GOT3 (cell line): Measurements from ENCODE around the gene MAP1LC3B2.
"Not testable (repeated sequence)": the region's sequence is repeated elsewhere in the genome, so short reads cannot be mapped to it uniquely, and the experiment has no call there.

Experiments
- DNase-seq: peaks from one replicate; lab custom pipeline; 2025; ENCODE audit warnings: mixed read lengths; lab: John Stamatoyannopoulos, UW

MAP1LC3B2 gene

DNA sequence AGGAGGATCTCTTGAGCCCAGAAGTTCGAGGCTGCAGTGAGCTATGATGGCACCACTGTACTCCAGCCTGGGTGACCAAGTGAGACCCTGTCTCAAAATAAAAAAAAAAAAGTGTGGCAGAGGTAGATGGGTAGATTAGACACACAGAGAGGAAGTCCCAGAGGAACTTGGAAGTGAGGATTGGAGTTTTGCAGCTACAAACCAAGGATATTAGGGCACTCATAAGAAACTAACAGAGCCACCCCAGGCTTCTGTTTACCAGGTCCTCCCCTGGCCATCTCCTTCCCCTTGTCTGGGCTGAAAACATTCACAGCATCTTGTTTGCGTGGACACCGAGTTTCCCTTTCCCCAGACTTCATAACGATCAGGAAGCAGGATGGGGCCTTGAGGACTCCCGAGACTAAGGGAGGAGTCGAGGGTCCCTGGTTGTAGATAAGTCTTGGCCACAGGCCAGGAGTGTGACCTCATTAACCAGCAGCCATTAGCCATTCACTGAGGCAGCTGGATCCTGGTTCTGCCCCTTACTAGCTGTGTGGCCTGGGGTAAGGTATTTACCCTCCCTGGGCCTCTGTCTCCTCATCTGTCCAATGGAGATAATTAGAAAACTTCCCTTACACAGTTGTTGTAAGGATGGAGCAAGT lies 2.1 kb downstream of the MAP1LC3B2 start:
- DNase-seq = no peak

- no peak for DNase-seq
Measured at GRCh38 chr12:116562090-116562489, 2.9 kb downstream of the MAP1LC3B2 start.

GRCh38 chr12:116563262-116563661 lies 4.1 kb downstream of the MAP1LC3B2 start:
- no peak for DNase-seq

- DNase-seq = no peak
Measured at GRCh38 chr12:116564080-116564479, 4.9 kb downstream of the MAP1LC3B2 start.

DNA sequence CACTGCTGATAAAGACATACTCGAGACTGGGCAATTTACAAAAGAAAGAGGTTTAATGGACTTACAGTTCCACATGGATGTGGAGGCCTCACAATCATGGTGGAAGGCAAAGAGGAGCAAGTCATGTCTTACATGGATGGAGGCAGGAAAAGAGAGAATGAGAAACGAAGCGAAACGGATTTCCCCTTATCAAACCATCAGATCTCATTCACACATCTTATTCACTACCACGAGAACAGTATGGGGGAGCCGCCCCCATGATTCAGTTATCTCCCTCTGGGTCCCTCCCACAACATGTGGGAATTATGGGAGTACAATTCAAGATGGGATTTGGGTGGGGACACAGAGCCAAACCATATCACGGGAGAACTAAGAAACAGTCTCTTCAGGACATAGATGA lies 6.0 kb downstream of the MAP1LC3B2 start:
- not testable (repeated sequence) for DNase-seq

DNA sequence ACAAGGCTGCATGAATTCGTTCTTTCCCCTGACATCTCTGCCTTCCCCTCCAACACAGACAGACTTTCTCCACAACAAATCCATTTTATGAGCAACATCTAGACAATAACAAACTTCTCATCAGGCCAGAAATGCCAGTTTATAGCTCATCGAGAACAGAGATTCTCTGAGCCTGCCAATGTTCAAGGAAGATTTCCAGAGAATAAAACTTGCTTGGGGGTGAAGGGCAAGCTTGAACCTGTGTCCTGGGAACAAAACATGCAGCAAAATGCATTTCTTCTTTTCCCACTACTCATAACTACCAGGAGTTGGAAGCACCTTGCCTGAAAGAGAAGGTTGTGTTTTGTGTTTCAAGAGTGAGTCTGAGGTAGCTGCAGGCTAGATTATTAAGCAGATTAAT lies 6.8 kb downstream of the MAP1LC3B2 start:
- DNase-seq = no peak

GRCh38 chr12:116568203-116568602 lies 9.0 kb downstream of the MAP1LC3B2 start:
- no peak for DNase-seq

DNA sequence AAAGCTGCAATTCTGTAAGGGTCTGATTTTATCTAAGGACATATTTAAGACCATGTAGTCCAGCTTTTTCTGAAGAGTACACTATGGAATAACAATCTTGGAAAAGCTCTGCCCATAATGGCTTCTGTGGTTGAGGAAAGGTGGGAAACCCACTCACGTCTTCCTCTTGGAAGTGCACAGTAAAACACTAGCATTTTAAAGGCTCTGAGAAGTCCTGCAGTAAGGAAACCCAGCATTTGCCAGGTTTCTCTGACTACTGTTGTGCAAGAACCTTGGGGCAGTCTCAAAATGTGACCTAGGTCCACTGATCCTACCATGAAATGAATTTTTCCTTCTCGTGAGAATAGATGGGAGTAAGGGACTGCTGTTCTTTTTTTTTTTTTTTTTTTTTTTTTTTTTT lies 11.9 kb downstream of the MAP1LC3B2 start:
- no peak for DNase-seq

DNA sequence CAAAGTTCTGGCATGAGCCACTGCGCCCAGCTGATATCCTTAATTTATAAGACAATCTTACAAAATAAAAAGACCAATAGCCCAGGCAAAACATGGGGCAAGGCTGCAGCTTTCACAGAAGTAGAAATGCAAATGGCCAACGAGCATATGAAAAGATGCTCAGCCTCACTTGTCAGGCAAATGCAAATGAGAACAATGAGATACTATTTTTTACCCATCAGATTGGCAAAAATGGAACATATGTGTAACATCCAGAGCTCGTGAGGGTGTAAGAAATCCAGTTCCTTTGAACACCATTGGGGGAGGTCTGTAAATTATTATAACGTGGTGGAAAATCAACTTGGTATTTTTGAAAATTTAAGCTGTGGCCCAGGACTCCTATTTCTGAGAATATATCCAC lies 14.6 kb downstream of the MAP1LC3B2 start:
- DNase-seq = no peak

DNA sequence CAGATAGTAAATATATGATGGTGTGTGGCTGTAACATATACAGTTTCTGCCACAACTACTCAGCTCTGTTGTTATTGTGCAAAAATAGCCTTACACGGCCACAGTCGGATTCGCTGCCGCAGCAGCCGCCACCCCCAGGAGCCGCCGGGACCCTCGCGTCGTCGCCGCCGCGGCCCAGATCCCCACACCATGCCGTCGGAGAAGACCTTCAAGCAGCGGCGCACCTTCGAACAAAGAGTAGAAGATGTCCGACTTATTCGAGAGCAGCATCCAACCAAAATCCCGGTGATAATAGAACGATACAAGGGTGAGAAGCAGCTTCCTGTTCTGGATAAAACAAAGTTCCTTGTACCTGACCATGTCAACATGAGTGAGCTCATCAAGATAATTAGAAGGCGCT lies 16.6 kb downstream of the MAP1LC3B2 start:
- not testable (repeated sequence) for DNase-seq

DNA sequence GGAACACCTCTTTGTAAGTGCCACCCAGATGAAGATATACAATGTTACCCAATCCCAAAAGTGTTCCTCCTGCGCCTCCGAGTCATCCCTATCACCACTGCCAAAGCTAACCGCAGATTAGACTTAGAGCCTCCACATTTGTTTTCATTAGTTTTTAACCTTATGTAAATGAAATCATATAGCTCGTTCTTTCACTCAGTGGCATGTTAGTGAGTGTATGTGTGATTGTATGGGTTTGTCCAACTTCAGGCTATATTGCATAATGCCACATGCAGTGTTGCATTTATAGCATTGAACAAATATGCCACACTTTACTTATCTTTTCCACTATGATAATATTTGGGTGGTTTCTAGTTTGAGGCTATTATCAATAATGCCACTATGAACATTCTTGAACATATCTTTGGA lies 18.0 kb downstream of the MAP1LC3B2 start:
- DNase-seq = no peak

- DNase-seq = no peak
Measured at GRCh38 chr12:116578051-116578450, 18.9 kb downstream of the MAP1LC3B2 start.

- no peak for DNase-seq
Measured at GRCh38 chr12:116582610-116583009, 23.4 kb downstream of the MAP1LC3B2 start.

DNA sequence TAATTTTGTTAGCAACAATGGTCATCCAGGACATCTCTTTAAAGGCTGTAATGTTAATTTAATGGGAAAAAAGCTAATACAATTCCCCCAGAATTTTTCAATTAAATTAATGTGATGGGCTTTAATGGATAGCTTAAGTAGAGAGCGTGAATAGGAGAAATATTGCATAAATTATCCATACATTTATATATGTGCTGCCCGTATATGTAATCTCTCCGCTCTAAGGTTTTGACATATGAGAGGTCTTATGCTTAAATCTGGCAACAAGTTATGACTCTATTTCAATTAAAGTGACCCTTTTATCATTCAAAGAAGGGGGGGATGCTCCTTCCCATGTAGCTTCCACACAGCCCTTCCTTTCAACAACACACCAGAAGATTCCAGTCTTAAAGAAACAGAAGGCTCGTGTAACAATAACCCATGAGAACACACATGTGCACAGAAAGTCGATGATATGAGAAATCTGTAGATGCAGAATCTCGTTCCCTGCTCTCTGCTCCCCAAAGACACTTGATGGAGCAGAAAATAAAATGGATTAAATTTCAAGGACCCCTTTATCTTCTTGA lies 24.0 kb downstream of the MAP1LC3B2 start:
- no peak for DNase-seq

GRCh38 chr12:116587270-116587669 lies 28.1 kb downstream of the MAP1LC3B2 start:
- no peak for DNase-seq

GRCh38 chr12:116588390-116589028 lies 29.3 kb downstream of the MAP1LC3B2 start:
- DNase-seq = no peak

DNA sequence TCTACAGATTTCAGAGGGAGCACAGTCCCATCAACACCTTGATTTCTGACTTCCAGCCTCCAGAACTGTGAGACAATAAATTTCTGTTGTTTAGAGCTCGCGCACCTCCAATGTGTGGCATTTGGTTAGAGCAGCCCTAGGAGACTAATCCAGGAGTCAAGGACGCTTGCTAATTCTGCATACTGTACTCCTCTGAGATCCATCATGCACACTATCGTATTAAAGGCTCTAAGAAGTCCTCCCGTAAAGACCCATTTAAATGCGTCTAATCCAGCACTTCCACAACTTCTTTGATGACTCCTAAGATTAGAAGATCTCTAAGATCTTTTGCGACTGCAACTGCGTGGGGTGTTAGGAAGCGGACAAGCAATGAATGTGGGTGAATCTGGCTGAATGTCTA lies 30.4 kb downstream of the MAP1LC3B2 start:
- DNase-seq = no peak

DNA sequence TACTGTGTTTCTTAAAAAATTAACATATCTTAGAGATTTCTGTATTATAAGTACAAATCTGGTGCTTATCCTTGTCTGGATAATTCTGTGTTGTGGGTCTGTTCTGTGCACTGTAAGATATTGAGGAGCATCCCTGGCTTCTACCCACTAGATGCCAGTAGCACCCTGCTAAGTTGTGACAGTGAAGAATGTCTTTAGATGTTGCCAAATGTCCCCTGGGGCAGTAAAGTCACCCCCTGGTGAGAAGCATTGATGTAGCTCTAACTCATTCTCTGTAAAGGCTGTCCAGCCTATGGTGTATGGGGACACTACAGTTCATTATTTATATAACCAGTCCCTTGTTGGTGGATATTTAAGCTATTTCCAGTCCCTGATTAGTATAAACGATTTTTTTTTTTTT lies 31.4 kb downstream of the MAP1LC3B2 start:
- no peak for DNase-seq

GRCh38 chr12:116591855-116592637 lies 32.9 kb downstream of the MAP1LC3B2 start:
- DNase-seq = no peak

DNA sequence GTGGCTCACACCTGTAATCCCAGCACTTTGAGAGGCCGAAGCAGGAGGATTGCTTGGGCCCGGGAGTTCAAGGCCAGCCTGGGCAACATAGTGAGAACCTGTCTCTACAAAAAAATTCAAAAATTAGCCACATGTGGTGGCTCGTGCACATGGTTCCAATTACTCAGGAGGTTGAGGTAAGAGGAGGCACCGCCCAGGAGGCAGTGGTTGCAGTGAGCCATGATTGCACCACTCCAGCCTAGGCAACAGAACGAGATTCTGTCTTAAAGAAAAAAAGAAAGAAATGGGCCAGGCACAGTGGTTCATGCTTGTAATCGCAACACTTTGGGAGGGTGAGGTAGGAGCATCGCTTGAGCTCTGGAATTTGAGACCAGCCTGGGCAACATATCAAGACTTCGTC lies 33.5 kb downstream of the MAP1LC3B2 start:
- DNase-seq = no peak

GRCh38 chr12:116594325-116595038 lies 35.3 kb downstream of the MAP1LC3B2 start:
- no peak for DNase-seq

DNA sequence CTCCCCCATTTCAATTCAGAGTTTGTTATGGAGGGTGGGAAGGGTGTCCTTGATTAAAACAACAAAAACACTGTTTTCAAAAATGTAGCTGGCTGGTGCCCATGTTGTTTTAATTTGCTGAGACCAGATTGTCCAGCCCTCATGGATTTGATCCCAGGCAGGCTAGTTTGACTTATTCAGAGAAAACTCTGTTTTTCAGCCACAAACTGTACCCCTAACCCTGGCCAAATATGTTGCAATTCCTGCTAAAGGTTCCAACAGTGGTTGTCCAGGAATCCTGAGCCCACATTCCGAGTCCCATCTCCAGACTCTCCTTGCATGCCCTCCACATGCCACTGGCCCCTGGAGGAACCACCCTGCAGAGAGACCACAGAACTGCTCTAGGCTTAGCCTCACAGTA lies 36.0 kb downstream of the MAP1LC3B2 start:
- no peak for DNase-seq
